NCI-H2107 (cell line): ENCODE results near the gene ACY1.

Source experiments
- DNase-seq: peaks from one replicate; lab custom pipeline; 2025; lab: John Stamatoyannopoulos, UW

Gene ACY1

DNA sequence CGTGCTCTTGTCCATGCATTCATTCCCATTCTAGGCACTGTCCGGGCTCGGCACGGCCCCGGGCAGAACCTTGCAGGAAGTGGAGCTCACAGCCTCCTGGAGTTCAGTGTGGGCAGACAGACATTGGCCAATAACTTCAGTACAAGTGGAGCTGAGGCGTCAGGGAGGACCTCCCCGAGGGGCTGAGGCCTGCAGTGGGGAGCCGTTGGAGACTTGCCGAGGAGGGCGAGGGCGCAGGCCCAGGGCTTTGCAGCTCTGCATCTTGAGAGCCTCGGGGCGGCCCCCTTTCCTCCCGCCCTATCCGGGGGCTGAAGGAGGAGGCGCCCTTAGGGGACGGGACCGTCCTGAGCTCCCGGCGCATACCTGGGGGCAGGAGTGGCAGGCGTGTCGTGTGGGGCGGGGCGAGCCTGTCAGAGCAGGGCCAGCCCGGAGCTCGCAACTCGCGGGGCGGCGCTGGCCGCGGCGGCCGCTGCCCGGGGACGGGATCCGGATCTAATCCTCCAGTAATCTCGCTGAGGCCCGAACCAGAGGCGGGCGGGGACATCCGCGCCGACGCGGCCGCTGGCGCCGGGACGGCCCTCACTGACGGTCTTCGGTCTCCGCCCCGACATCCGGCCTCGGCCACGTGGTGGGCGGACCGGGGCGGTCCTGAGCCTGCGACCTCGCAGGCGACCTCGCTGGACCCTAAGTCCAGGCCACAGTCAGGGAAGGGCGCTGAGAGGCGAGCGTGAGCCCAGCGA is at the start of gene ACY1:
ACY1 (plus strand) TSS at position 698 of the 740 bp plus-strand sequence. CDS start 530 bp downstream, outside the sequence.
- no peak for DNase-seq

DNA sequence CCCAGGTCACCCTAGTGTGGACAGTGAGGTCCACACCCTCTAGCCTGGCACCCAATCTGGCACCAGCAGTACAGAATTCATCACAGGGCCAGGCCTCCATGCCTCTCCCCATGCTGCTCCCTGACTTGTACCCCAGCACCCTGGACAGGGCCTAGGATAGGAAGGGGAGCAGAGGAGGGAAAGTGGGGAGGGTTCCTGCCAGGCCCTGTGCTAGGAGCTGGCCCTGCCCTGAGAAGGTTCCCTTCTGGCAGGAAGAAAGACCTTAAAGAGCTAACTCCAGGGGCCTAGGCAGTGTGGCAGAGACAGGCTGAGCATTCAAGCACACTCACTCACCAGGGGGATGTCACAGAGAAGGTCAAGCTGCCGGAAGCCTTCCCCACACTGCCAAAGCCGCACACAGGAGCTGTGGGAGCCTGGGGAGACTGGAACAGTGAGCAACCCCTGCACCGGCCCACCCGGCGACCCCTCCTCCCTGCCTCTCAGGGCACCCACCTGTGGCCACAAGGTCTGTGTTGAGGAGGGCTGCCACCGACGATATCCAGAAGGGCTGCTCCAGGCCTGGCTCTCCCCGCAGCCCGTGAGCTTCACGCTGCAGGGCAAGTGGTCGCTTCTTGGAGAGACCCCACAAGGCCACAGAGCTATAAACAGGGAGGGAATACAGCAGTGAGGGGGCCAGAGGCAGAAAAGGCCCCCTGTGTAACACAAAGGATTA is 49.0 kb upstream of the ACY1 start:
- no peak for DNase-seq

DNA sequence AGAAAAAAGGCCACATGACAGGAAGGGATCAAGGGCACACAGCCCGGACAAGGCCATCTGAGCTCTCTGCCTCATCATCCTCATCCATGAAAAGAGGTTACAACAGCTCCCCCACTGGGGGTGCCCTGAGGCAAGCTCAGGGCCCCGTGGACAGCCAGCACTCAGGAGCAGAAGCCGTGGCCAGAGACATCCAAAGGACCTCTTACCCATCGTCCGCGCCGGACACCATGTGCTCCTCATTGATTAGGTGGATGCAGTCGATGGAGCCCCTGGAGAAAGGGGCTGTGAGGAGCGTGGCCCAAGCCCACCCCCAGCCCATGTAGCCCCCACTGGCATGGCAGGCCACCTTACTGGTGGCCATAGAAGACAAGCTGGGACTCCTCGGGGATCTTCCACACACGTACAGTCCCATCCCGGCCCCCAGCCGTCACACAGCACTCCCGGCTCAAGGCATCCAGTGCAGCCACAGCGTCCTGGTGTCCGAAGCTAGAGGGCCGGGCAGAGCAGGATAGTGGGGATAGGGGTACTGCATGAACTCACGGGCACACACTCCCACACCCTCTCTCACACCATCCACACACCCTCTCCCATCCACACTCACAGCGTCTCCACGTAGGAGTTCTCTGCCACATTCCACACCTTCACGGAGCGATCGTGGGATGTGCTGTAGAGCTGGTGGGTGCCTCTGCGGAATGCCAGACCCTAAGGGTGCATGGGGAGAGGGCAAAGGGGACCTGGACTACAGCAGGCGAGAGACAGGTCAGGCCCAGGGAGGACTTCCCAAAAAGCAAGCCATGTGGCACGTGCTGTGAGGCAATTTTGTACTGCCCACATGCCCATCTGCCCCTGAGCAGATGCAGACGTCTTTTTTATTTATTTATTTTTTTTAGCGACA is 48.1 kb upstream of the ACY1 start:
- no peak for DNase-seq

DNA sequence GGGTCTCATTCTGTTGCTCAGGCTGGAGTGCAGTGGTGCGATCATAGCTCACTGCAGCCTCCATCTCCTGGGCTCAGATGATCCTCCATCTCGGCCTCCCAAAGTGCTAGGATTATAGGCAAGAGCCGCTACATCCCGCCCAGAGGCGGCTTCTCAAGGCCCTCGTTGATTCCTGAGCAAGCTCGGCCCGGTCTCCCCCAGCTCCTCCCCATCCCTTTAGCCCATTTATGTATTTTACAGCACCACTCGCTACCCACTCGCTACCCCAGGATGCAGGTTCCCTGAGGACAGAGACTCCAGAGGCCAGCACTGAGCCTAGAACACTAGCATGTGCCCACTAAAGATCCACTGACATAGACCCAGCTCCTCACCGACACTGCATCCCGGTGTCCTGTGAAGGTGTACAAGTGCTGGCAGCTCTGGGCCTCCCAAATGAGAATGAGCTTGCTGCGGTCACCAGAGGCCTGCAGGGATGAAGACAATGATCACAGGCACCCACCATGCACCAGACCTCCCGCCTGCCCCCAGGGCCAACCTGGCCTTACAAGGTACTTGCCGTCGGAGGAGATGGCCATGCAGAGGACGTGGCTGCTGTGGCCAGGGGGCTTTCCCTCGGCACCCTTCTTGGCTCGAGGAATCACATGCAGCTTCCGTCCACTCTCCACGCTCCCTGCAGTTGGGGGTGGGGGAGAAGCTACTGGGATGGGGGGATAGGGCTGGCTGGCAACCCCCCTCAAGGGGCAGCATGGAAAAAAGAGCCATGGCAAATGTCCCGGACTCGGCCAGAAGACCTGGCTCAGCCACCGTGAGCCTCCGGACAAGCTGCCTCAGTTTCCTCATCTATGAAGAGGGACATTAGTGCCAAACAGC is 47.2 kb upstream of the ACY1 start:
- no peak for DNase-seq

DNA sequence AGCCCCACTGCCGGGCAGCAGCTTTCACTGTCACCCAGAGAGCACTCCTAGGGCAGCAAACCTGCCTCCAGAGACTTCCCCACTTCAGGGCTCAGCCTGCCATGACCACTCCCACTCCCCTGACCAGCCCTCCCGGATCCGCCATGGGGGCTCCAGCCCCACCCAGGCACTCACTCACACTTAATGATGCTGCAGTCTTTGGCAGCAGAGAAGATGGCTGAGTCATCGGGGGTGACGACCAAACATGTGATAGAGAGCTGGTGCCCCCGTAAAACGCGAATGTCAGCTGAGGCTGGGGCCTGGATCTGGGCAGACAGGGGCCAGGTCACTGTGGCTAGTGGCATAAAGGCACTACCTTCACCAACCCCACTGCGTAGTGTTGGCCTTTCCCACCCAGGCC is 46.3 kb upstream of the ACY1 start:
- no peak for DNase-seq

DNA sequence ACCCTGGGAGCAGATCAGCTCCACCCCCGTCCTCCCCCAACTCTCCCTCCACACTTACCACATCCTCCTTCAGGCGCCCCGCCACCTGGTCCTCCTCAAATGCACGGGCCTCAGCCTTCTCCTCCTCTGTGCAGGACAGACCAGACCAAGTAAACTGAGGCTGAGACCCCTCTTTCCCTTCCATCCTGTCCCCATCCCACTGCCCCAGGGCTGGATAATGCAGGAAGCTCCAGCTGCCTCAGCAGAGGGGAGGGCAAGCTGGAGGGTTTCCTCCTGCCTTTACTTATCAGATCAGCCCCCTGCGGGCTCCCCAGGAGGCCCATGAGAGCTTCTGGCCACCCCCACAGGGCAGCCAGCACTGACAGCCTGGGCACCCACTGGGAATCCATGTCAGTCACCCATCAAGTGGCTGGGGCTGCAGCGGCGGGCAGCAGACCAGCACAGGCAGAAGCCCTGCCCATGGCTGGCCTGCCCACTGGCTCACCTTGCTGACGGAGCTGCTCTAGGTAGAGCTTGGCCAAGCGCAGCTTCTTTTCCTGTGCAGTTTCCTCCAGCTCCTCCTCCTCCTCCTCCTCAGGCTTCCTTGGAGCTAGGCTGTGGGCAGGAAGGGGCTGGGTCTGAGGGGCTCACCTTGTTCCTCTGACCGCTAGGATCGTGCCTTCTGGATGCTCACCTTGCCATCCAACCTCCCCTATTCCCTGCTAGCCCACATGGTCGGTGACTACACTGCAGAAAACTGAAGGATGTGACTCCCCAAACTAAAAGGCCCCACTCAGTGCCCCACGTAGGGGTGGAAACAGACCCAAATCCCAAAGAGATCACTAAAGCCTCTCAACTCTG is 45.5 kb upstream of the ACY1 start:
- no peak for DNase-seq

DNA sequence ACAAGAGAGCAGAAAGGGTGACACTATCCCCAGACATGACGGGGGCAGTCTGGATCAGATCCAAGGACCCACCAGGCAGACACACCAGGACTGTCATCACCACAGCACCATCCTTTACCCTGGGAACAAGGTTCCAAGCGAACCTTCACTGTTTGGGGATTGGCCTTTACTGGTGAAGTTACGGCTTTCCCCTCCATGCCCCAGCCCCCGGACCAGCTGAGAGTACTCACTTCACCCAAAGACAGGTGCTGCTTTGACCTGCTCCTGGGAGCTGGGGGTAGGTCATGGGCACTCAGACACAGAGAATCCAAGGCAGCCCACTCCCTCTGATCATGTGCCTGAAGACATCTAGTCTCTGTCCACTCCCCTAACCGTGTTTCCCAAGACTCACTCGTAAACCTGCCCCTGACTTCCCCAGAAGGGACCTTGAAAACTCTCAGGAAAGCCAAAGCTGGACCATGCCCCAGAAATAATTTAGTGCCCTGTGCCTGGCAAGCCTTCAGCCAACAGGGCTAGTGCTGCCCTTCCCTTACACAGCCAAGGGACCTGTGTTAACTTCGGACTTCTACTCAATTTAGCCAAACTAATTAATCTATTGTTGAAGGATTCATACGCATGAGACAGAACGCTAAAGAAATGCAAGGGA is 44.4 kb upstream of the ACY1 start:
- no peak for DNase-seq

DNA sequence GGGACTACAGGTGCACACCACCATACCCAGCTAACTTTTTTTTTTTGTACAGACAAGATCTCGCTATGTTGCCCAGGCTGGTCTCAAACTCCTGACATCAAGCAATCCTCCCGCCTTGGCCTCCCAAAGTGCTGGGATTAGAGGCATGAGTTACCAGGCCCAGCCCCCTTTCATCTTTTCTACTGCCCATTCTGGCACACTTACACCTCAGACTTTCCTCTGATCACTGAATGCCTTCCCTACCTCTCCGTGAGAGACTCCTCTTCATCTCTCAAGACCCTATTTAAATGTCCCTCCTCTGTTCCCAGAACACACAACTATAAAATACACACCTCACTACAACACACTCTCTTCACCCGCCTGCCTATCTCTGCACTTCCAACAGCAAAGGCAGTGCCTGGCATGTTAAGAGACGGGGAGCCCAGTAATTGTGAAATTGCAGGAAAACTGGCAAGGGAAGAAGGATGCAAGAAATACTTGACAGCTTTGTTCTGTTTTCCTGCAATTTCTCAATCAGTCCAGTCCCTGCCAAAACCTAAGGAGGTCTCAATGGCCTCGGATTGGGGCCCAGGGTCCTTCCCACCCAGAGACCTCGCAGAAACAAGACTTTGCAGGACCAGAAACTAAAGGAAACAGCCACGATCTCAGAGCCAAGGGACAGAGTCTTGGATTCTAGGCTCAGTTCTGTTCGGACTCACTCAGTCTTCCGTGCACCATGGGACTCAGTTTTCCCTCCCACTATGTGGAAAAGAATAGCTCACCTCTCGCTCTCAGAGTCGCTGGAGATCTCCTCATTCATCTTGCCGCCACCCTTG is 42.5 kb upstream of the ACY1 start:
- DNase-seq = no peak

DNA sequence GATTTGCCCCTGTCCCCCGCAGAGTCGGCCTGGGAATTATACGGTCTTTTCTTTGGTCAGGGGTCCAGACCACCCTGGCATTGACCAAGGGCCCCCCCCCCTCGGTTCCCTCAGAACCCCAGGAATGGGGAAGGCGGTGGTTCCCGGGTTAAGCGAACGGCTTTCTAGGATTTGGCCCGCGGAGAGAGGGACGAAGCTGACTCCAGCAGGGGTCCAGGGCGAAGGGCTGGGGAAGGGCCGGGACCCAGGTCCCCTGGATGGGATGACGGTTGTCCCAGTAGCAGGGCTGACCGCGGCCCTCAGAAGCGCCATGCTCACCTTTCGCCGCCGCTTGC is 41.9 kb upstream of the ACY1 start:
- DNase-seq = no peak

DNA sequence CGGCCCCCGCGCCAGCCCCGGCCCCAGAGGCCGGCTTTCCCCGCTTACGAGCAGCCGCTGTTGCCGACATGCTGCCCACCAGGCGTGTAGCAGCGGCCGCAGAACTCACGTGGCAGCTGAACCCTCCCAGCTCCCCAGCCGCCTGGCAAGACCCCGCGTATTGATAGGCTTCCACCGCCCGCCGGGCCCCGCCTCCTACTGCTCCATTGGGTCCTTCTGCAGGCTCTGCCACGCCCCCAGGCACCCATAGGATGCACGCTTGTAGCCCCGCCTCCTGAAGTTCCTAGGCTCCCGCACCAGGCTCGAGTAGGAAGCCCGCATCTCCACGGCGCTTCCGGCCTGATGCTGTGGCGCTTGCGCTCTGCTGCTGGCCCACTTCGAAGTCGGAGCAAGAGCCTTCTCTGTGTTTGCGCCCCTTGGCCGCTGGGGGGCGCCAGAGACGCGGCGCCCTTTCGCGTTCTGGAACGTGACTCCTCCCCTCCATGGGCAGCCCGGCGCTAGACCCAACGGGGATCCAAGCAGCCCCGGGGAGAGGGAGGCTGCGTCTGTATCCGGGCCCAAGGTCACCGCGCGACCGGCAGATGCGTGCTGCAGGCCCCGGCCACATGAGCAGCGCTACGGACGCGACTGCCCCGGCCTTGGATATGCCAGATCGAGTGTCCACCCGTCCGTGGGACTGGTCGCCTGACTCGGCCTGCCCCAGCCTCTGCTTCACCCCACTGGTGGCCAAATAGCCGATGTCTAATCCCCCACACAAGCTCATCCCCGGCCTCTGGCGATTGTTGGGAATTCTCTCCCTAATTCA is 41.3 kb upstream of the ACY1 start, which contains the start of the genes PARP3 and RRP9:
PARP3 (plus strand) TSS at position 566 of the 805 bp plus-strand sequence. CDS start 993 bp downstream, outside the sequence.
RRP9 (minus strand) TSS at position 107 of the 805 bp plus-strand sequence; CDS start at position 70, 37 bp downstream.
- peak; percentile 91 for DNase-seq

DNA sequence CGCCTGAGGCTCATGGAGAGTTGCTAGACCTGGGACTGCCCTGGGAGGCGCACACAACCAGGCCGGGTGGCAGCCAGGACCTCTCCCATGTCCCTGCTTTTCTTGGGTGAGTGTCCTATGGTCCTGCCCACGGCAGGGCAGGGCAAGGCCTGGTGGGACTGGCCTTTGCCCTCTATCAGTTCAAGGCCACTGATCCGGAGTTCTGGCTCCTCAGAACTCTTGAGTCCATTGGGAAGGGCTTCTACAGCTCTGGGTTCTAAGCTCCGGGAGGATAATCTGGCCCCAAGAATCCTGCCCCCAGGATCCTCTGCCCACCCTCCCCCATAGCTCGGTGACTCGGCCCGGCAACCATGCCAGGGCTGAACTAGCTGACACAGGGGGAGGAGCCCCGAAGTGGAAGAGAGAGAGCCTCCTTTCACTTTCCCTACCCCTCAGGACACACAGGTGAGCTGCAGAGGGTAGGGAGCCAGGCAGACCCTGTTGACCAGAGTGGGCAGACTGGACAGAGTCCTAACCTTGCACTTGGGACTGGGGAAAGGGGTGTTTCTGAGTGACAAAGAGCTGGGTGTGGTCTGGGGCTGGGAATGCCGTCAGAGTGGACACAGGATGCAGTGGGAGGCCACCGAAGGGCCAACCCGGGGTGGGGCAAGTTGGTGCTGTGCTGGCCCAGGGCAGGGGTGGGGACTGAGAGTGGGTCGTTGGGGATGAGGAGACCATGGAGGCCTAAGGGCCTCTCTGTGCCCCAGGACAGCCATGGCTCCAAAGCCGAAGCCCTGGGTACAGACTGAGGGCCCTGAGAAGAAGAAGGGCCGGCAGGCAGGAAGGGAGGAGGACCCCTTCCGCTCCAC is 40.5 kb upstream of the ACY1 start:
- no peak for DNase-seq

DNA sequence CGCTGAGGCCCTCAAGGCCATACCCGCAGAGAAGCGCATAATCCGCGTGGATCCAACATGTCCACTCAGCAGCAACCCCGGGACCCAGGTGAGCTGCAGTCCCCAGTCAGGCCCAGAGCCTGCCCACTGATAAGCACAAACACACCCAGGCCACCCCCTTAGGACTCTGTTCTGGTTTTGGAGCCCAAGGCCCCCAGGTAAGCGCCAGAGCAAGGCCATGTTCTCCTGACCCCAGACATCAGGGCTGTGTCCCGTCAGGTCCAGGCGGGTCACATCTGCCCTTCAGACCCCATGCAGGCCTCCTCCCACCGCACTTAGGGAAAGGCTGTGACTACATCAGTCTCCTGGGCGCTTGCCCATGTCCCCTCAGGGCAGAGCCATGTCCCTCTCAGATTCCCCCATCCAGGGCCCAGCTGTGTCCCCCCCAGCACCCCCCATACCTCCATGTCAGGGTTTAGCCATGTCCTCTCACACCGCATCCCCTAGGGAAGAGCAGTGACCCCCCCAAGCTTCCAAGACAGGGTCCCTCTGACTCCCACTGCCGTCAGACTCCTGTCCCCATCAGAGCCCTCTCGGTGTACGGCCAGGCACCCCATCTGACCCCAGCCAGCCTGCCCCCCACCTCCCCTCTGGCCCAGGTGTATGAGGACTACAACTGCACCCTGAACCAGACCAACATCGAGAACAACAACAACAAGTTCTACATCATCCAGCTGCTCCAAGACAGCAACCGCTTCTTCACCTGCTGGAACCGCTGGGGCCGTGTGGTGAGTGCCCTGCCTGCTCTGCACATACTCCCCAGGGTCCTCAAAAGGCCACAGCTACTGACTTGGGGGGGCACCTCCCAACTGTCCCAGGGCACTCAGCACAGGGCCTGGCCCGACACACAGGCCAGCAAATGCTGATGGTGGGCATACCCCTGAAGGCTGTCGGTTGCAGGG is 39.6 kb upstream of the ACY1 start:
- DNase-seq = no peak

DNA sequence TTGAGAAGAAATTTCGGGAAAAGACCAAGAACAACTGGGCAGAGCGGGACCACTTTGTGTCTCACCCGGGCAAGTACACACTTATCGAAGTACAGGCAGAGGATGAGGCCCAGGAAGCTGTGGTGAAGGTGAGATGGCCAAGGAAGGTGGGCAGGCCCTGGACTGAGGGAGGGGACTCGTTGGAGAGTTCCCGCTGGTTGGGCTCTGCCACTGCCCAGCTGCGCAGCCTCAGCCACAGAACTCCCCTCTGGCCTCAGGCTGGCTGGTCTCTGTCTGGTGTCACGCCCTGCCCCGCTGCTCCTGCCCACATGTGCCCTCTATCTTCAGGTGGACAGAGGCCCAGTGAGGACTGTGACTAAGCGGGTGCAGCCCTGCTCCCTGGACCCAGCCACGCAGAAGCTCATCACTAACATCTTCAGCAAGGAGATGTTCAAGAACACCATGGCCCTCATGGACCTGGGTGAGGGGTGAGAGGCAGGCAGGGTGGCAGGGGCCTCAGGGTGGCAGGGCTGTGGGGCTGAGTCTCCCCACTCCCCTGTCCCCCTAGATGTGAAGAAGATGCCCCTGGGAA is 38.8 kb upstream of the ACY1 start:
- no peak for DNase-seq

DNA sequence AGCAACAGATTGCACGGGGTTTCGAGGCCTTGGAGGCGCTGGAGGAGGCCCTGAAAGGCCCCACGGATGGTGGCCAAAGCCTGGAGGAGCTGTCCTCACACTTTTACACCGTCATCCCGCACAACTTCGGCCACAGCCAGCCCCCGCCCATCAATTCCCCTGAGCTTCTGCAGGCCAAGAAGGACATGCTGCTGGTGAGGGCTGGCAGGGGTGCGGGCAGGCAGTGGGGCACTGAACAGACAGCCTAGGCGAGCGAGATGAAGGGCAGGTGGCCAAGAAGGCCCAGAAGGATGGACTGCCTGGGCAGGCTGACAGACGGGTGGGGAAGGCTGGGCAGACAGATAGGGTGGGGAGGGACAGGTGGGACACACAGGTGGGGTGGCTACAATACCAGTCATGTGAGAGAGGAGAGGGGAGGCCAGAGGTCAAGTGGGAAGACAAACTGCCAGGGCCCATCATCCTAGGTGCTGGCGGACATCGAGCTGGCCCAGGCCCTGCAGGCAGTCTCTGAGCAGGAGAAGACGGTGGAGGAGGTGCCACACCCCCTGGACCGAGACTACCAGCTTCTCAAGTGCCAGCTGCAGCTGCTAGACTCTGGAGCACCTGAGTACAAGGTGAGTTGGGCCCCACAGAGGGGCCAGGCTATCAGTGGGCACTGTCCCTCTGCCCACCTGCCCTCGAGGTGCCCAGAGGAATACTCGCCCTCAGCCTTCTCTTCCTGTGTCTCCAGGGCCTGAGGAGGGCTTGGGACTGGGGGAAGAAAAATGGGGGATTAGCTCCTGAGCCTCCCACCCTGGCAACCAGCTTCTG is 38.1 kb upstream of the ACY1 start:
- no peak for DNase-seq
